HUES64 (cell line): ENCODE measurements around the gene SEC22C.

Experiments used
- H3K27ac ChIP-seq: 2 replicates; pipeline ENCODE4 v1.7.0; 2013; ENCODE audit warnings: low read depth, low read length, inconsistent platforms
- H3K27me3 ChIP-seq: 2 replicates; pipeline ENCODE4 v1.6.1; 2013; ENCODE audit warnings: mild to moderate bottlenecking, low read length; ENCODE audit not compliant: insufficient read depth
- H3K36me3 ChIP-seq: 2 replicates; pipeline ENCODE4 v1.6.1; 2013; ENCODE audit warnings: mild to moderate bottlenecking, low read length; ENCODE audit not compliant: insufficient read depth
- H3K4me1 ChIP-seq: 2 replicates; pipeline ENCODE4 v1.6.1; 2013; ENCODE audit warnings: mild to moderate bottlenecking, low read length, moderate library complexity; ENCODE audit not compliant: insufficient read depth
- H3K4me3 ChIP-seq: 2 replicates; pipeline ENCODE4 v1.5.1; 2013; ENCODE audit warnings: mild to moderate bottlenecking, low read length, moderate library complexity
- H3K9ac ChIP-seq: 2 replicates; pipeline ENCODE4 v1.6.1; 2013; ENCODE audit warnings: mild to moderate bottlenecking, low read depth, low read length
- H3K9me3 ChIP-seq: 2 replicates; pipeline ENCODE4 v1.6.1; 2013; ENCODE audit warnings: low read depth, low read length; ENCODE audit not compliant: insufficient read depth
- WGBS: fragments of 150-250, 120-280 bp; methylation state at CpG from one replicate; pipeline ENCODE4 v1.1.7; 2013; ENCODE audit warnings: missing lambda C conversion rate; 5-methylcytosine and 5-hydroxymethylcytosine counted together

The SEC22C gene

DNA sequence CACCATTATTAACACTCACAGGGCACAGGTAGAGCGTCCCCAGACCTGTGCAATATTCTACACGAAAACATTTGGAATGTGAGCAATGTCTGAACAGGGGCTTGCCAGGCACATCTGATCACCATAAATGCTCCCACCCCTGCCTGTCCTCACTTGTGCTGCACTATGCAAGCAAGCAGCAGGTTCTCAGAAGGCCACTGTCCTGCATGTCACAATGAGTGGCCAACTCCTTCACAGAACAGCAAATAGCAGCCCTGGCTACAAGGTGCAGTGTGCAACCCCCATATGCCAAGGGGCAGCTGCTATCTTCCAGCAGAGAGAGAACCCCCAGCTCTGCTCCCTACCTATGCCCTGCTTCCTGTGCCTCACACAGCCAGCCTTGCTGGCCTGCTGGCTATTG is 32.6 kb downstream of the SEC22C start:
- no peak overlapping the region for H3K9ac ChIP-seq
- H3K27me3 ChIP-seq = no peaks in the 10 kb centered on the region
- no peak overlapping the region for H3K27ac ChIP-seq
- WGBS = 87% methylated on average over 2 of the region's 2 CpGs
- H3K36me3 ChIP-seq = peaks cover 32% of the 10 kb centered on the region
- no peaks in the 10 kb centered on the region for H3K9me3 ChIP-seq
- H3K4me1 ChIP-seq = no peaks in the 10 kb centered on the region
- H3K4me3 ChIP-seq = no peak overlapping the region

DNA sequence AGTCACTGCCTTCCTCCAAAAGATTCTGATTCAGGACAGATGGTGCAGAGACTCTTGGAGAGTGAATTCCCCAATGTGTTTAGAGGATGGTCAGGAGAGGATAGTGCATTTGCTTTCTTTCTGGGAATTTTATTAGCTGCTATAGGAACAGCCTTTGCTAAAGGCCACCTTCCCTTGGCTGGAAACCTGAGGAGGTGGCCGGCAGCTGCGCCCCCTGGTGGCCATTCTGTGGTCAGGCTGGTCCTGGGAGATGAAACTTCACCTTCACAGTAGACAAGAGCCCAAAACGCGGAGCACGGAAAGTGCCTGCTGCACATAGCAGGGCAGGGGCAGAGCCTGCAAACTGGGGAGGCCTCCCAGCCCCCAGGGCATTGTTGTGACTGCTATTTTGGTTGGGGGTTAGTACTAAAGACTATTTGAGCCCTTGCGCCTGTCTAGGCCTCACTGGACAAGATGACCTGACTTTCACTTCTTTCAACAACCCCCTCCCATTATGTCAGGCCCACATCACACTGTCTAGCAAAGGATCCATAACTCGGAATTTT is 34.3 kb downstream of the SEC22C start:
- no peaks in the 10 kb centered on the region for H3K27me3 ChIP-seq
- no peaks in the 10 kb centered on the region for H3K9me3 ChIP-seq
- H3K27ac ChIP-seq = no peak overlapping the region
- no peak overlapping the region for H3K4me3 ChIP-seq
- H3K4me1 ChIP-seq = no peaks in the 10 kb centered on the region
- no peak overlapping the region for H3K9ac ChIP-seq
- 54% methylated on average over 7 of the region's 7 CpGs for WGBS
- H3K36me3 ChIP-seq = peaks cover 15% of the 10 kb centered on the region

DNA sequence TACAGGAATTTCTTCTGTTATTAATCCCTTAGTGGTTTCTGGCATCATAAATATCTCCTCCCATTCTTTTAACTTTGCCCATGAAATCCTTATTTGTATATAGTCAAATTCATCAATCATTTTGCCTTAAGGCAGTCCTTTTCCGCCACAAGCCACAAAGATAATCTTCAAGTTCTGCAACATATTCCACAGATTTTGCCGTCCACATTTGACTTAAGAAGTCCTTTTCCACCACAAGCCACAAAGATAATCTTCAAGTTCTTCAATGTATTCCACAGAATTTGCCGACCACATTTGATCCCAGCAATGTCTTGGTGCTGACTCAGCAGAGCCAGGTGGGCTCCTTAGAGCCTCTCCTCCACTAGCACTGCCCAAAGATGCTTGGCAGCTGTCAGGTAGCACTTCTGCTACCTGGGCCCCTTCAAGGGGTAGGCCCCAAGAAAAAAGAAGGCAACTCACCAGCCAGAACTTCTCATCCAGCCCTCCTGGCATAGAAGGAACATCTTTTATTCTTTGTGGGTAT is 35.0 kb downstream of the SEC22C start:
- no peak overlapping the region for H3K27ac ChIP-seq
- no peak overlapping the region for H3K9ac ChIP-seq
- H3K4me1 ChIP-seq = no peaks in the 10 kb centered on the region
- no peaks in the 10 kb centered on the region for H3K27me3 ChIP-seq
- H3K36me3 ChIP-seq = peaks cover 8% of the 10 kb centered on the region
- H3K9me3 ChIP-seq = no peaks in the 10 kb centered on the region
- H3K4me3 ChIP-seq = no peak overlapping the region
- WGBS = 90% methylated on average over 3 of the region's 3 CpGs

DNA sequence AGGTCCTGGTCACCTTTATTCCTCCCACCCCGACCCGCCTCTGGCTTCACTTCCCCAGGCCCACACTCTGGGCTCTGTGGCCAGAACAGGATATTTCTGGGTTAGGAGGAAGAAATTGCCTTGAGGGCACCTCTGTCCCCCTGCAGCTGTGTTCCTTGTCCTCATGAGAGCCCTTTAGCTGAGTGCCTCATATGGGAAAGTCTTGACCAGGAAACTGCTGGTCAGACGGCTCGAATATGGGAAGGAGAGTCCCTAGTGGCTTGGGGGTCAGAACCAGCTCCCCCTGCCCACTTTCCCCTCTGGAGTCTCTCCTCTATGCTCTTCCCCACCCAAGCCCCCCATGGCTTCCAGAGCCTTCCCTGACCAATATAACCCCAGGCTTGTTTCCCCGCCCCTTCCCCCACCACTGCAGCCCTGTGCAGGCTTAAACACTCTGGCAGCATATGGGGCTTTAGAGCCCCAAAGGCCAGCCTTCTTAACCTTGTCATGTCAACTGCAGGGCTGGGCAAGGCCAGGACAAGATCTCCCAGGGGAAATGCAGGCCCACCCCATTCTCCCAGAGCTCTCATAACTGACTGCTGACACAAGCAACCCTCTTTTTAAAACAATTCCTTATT is 36.4 kb downstream of the SEC22C start:
- Histone ChIP-seq H3K27me3 (no peaks in the 10 kb centered on the region), H3K36me3 (no peaks in the 10 kb centered on the region), H3K4me3 (no peak overlapping the region), H3K27ac (no peak overlapping the region), H3K9ac (no peak overlapping the region), H3K9me3 (no peaks in the 10 kb centered on the region), H3K4me1 (no peaks in the 10 kb centered on the region)
- 84% methylated on average over 5 of the region's 5 CpGs for WGBS

DNA sequence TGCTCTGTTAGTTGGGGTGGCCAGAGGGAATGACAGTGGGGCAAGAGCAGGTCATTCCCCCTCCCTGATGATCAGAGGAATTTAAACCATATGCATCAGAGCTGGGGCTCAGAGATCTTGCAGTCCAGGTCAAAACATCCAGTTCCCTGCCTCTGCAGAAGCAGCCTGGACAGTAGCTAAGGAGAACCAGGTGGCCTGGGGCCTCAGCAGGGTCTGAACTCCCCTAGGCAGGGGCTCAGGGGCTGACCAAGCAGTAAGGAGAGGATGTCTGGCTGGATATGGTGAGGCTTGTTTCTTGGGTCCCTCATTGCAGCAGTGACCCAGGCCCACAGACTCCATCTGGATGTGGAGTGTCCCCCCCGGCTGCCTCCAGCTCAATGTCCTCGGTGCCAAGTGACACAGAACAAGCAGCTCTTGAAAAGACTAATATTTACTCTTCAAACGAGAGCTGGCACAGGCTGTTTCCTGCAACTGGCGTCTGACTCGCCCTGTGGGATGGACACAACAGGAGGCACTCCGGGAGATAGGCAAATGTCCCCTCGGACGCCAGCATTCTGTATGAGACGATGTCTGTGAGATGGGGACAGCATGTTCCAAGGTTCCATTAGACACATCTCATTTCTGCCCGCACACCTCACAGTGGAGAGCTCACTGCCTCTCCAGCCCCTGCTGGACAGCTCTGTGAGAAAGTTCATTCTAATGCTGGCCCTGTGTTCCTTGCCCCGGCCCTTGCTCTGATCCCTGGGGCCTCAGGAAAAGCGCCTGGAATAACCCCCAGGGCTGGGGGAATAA is 37.1 kb downstream of the SEC22C start:
- no peak overlapping the region for H3K4me3 ChIP-seq
- 85% methylated on average over 12 of the region's 12 CpGs for WGBS
- H3K9me3 ChIP-seq = no peaks in the 10 kb centered on the region
- no peaks in the 10 kb centered on the region for H3K27me3 ChIP-seq
- H3K4me1 ChIP-seq = no peaks in the 10 kb centered on the region
- no peaks in the 10 kb centered on the region for H3K36me3 ChIP-seq
- no peak overlapping the region for H3K27ac ChIP-seq
- no peak overlapping the region for H3K9ac ChIP-seq

DNA sequence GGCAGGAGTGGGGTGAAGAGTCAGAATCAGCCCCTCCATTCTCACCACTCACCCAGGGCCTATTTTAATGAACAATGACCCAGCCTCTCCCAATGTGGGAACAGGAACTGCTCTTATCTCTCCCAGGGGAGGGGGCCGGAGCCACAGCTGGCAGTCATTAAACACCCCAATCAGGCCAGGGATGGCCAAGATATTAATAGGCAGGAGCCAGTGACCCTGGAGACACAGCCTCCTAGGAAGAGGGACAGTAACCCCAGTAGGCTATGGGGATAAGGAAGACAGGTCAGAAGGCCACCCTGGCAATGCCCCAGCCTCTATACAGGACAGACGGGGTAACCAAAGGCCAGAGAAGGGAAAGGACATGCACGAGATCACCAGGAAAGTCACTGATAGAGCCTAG is 40.7 kb downstream of the SEC22C start:
- WGBS = 88% methylated on average over 3 of the region's 3 CpGs
- H3K27me3 ChIP-seq = no peaks in the 10 kb centered on the region
- no peak overlapping the region for H3K9ac ChIP-seq
- no peaks in the 10 kb centered on the region for H3K9me3 ChIP-seq
- H3K36me3 ChIP-seq = no peaks in the 10 kb centered on the region
- H3K4me1 ChIP-seq = no peaks in the 10 kb centered on the region
- H3K4me3 ChIP-seq = no peak overlapping the region
- no peak overlapping the region for H3K27ac ChIP-seq

DNA sequence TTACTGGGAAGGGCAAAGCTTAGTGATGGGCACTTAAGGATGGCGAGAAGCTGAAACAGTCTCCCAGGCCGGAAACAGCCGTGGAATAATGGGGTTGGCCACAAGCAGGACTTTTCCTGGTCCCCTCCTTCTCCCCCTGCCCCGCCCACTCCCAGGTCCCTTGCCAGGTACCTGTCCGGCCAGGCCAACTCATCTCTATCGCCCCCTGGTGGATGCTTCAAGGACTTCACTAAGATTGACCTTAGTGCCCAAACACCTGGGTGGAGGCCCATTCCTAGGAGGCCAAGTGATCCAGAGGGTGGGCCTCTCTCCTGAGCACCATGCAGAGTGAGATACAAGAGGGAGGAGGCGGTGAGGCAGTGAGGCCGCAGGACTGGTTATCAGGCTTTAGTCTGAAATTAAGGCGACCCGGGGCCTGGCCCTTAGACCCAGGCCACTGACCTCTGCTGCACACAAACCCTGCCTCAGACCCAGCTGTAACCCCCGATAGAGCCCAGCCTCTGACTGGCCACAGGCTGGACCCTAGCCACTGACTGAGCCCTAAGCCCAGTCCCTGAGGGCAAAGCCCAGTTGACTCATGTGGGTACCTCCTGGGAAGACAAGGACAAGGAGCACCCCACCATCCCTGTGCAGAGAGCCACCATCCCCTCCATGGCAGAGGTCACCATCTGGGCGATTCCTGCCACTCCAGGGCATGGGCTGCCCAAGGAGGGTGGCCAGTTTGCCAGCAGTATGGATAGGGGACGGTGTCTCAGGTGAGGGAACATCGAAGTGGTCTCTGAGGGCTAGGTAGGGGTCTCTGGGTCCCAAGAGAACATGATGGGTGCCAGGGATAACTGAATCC is 41.7 kb downstream of the SEC22C start:
- Histone ChIP-seq H3K4me3 (no peak overlapping the region), H3K36me3 (no peaks in the 10 kb centered on the region), H3K9me3 (no peaks in the 10 kb centered on the region), H3K27ac (no peak overlapping the region), H3K9ac (no peak overlapping the region), H3K4me1 (peaks cover 6% of the 10 kb centered on the region; the same call in 1 of the 2 replicates), H3K27me3 (no peaks in the 10 kb centered on the region)
- 60% methylated on average over 14 of the region's 14 CpGs for WGBS

DNA sequence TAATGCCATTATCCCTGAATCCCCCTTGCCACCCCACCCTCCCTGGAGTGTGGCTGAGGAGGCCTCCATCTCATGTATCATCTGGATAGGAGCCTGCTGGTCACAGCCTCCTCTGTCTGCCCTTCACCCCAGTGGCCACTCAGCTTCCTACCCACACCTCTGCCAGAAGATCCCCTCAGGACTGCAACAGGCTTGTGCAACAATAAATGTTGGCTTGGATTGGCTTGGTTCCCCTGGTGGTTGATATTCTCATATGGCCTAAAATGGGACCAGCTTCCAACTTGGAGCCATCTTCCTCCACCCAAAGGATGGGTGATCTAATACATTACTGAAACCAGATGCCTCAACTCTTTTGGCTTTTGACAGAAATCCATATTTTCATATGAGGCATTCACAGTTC is 44.4 kb downstream of the SEC22C start:
- Histone ChIP-seq H3K9ac (no peak overlapping the region), H3K27me3 (no peaks in the 10 kb centered on the region), H3K4me1 (peaks cover 11% of the 10 kb centered on the region), H3K9me3 (no peaks in the 10 kb centered on the region), H3K4me3 (no peak overlapping the region), H3K27ac (no peak overlapping the region), H3K36me3 (no peaks in the 10 kb centered on the region)

DNA sequence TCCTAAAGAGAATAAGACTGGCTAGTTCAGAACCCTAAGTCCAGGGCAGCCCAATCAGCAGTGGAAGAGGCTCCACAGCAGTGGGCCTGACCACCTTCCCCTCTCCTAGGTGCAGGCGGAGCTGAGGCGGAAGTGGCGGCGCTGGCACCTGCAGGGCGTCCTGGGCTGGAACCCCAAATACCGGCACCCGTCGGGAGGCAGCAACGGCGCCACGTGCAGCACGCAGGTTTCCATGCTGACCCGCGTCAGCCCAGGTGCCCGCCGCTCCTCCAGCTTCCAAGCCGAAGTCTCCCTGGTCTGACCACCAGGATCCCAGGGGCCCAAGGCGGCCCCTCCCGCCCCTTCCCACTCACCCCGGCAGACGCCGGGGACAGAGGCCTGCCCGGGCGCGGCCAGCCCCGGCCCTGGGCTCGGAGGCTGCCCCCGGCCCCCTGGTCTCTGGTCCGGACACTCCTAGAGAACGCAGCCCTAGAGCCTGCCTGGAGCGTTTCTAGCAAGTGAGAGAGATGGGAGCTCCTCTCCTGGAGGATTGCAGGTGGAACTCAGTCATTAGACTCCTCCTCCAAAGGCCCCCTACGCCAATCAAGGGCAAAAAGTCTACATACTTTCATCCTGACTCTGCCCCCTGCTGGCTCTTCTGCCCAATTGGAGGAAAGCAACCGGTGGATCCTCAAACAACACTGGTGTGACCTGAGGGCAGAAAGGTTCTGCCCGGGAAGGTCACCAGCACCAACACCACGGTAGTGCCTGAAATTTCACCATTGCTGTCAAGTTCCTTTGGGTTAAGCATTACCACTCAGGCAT is 45.6 kb downstream of the SEC22C start:
- WGBS = 86% methylated on average over 35 of the region's 35 CpGs
- Histone ChIP-seq H3K4me1 (peaks cover 11% of the 10 kb centered on the region), H3K27me3 (no peaks in the 10 kb centered on the region), H3K9me3 (no peaks in the 10 kb centered on the region), H3K4me3 (no peak overlapping the region), H3K27ac (no peak overlapping the region), H3K9ac (no peak overlapping the region), H3K36me3 (no peaks in the 10 kb centered on the region)

DNA sequence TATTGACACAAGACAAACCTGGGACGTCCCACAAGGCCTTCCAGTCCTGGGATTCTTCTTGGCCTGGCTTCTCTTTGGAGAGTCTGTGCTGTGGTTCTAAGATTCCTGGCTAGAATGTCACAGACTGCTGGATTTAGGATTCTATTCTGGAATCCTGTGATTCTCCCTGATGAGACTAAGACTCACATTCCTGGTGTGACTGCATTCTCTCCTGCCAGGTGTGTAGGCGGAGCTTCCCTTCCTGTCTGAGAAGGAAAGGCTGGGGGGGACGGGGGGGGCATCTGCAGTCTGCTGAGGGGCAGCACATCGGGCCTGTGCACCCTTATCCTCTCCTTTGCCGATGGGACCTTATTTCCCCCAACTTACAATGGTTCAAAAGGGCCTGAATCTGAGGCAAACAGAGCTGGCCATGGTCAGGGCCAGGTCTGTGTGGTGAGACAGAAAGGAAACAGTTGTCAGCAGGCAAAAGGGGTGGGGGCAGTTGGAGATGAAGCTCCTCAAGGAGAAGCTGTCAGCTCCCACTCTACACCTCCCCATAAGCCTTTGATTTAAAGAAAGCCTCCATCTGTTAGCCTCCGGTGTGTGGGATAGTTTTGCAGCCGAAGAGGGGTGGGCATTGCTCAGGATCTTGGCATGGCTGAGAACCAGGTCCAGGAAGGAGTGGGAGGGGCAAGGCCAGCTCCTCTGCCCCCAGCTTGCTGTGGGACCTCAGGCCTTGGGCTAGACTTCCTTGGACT is 48.4 kb downstream of the SEC22C start:
- Histone ChIP-seq H3K27ac (no peak overlapping the region), H3K9me3 (no peaks in the 10 kb centered on the region), H3K4me1 (peaks cover 11% of the 10 kb centered on the region), H3K27me3 (no peaks in the 10 kb centered on the region), H3K4me3 (no peak overlapping the region), H3K9ac (no peak overlapping the region), H3K36me3 (no peaks in the 10 kb centered on the region)
- WGBS = 78% methylated on average over 6 of the region's 7 CpGs
